Measurements from ENCODE around the gene NPR1. TPM values are rescaled to one million over a fixed set of nuclear protein-coding genes. Genes with fewer than 3 reads are reported as not detected.
"Not testable (repeated sequence)": the region's sequence is repeated elsewhere in the genome, so short reads cannot be mapped to it uniquely, and the experiment has no call there.

The NPR1 gene
- total and polyA plus RNA-seq, 2 experiments from 2014 or later: 0.19 TPM; not detected in 1

DNA sequence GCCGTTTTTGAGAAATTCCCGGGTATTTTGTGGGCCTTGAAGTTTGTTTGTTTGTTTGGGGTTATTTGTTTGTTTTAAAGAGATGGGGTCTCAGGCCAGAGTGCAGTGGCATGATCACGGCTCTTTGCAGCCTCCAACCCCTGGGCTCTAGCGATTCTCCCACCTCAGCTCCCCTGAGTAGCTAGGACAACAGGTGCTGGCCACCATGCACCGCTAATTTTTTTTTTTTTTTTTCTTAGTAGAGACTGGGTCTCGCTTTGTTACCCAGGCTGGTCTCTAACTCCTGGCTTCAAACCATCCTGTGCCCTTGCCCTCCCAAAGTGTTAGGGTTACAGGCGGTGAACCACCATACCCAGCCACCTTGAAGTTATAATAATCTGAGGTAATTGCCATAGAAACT lies 42.6 kb upstream of the NPR1 start:
- peak overlapping the region; percentile 92 for H3K4me2 ChIP-seq (ENCODE audit: unreplicated experiment)
- H3K27ac ChIP-seq: no peak overlapping the region
- 0 out of 2 replicates have a peak overlapping the region, but pooled peaks have one; percentile 21 for H3K9ac ChIP-seq
- peaks cover 27% of the 10 kb centered on the region; the same call in 1 of the 2 replicates for H3F3A ChIP-seq (ENCODE audit: insufficient read depth)
- H3K9me3 ChIP-seq (ENCODE audit: low read depth): no peaks in the 10 kb centered on the region
- H3K4me3 ChIP-seq: peak overlapping the region; percentile 100
- H3K9me2 ChIP-seq (ENCODE audit: insufficient read depth): no peaks in the 10 kb centered on the region
- H3K36me3 ChIP-seq (ENCODE audit: low read depth): peaks cover 49% of the 10 kb centered on the region
- 81 to 83% methylated on average over 7 of the region's 7 CpGs for WGBS, 2 experiments (ENCODE audit: low coverage in 1 of 2, low lambda C conversion rate in 2 of 2, missing lambda C conversion rate in 2 of 2)
- H3K27me3 ChIP-seq (replicated peaks; ENCODE audit: insufficient read depth): no peaks in the 10 kb centered on the region
- no peak overlapping the region for H2AFZ ChIP-seq
- no peaks in the 10 kb centered on the region for H4K20me1 ChIP-seq (ENCODE audit: insufficient read depth)
- DNase-seq: no peak
- in situ Hi-C loops (cut with MboI): no loop called here
- 0 out of 2 replicates have a peak, but pooled peaks cover 9% of the 10 kb centered on the region for H3K4me1 ChIP-seq (ENCODE audit: insufficient read depth)
- TF ChIP-seq EZH2phosphoT487 (IDR thresholded peaks at IDR 0.05; ENCODE audit: insufficient read depth, low read depth) (no peak), EZH2 (IDR thresholded peaks at IDR 0.05; ENCODE audit: insufficient read depth, poor library complexity, severe bottlenecking) (no peak)
- peaks cover 69% of the 10 kb centered on the region for H3K79me2 ChIP-seq (ENCODE audit: insufficient read depth)

DNA sequence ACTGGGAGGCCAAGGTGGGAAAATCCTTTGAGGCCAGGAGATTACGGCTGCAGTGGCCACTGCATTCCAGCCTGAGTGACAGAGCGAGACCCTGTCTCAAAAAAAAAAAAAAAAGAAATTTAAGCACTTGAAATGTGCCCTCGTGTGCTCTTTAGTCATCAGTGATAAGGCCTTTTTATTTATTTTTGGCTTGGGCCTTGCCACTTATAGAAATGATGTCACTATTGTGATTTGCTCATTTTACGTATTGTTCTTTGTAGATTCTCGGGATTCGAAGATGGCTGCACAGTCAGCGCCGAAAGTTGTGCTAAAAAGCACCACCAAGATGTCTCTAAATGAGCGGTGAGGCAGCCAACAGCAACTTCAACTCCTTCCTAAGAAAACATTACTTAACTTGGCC lies 42.2 kb upstream of the NPR1 start:
- no peak overlapping the region for H2AFZ ChIP-seq
- H3K79me2 ChIP-seq (ENCODE audit: insufficient read depth): peaks cover 73% of the 10 kb centered on the region
- H3K4me3 ChIP-seq: 0 out of 2 replicates have a peak overlapping the region, but pooled peaks have one; percentile 100
- no peaks in the 10 kb centered on the region for H3K27me3 ChIP-seq (replicated peaks; ENCODE audit: insufficient read depth)
- no peak overlapping the region for H3K27ac ChIP-seq
- TF ChIP-seq EZH2 (IDR thresholded peaks at IDR 0.05; ENCODE audit: insufficient read depth, poor library complexity, severe bottlenecking) (no peak), EZH2phosphoT487 (IDR thresholded peaks at IDR 0.05; ENCODE audit: insufficient read depth, low read depth) (no peak)
- no peaks in the 10 kb centered on the region for H3K9me3 ChIP-seq (ENCODE audit: low read depth)
- H3K9ac ChIP-seq: no peak overlapping the region
- no peaks in the 10 kb centered on the region for H4K20me1 ChIP-seq (ENCODE audit: insufficient read depth)
- no peak overlapping the region for H3K4me2 ChIP-seq (ENCODE audit: unreplicated experiment)
- no peaks in the 10 kb centered on the region for H3K9me2 ChIP-seq (ENCODE audit: insufficient read depth)
- in situ Hi-C loops (cut with MboI): no loop called here
- 0 out of 2 replicates have a peak, but pooled peaks cover 8% of the 10 kb centered on the region for H3K4me1 ChIP-seq (ENCODE audit: insufficient read depth)
- no peak for DNase-seq
- WGBS, 2 experiments (ENCODE audit: low coverage in 1 of 2, low lambda C conversion rate in 2 of 2, missing lambda C conversion rate in 2 of 2): 96 to 98% methylated on average over 9 of the region's 9 CpGs
- H3K36me3 ChIP-seq (ENCODE audit: low read depth): peaks cover 54% of the 10 kb centered on the region
- peaks cover 22% of the 10 kb centered on the region; the same call in 1 of the 2 replicates for H3F3A ChIP-seq (ENCODE audit: insufficient read depth)

DNA sequence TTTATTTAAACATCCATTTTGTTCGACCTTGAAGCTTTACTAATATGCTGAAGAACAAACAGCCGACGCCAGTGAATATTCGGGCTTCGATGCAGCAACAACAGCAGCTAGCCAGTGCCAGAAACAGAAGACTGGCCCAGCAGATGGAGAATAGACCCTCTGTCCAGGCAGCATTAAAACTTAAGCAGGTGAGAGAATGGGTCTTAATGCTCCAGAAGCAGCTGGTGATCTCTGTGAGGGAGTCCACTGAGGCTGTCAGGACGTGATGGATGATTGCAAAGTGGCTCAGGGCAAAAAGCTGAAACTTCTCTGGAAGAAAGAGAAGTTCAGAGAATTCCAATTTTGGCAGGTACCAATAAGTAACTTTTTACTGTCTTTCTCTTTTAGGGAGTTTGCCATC lies 40.2 kb upstream of the NPR1 start:
- no peak overlapping the region for H3K9ac ChIP-seq
- H3K9me2 ChIP-seq (ENCODE audit: insufficient read depth): no peaks in the 10 kb centered on the region
- TF ChIP-seq EZH2phosphoT487 (IDR thresholded peaks at IDR 0.05; ENCODE audit: insufficient read depth, low read depth) (no peak), EZH2 (IDR thresholded peaks at IDR 0.05; ENCODE audit: insufficient read depth, poor library complexity, severe bottlenecking) (no peak)
- H3K36me3 ChIP-seq (ENCODE audit: low read depth): peaks cover 73% of the 10 kb centered on the region
- no peak overlapping the region for H3K4me3 ChIP-seq
- no peaks in the 10 kb centered on the region for H3K9me3 ChIP-seq (ENCODE audit: low read depth)
- no peaks in the 10 kb centered on the region for H3K27me3 ChIP-seq (replicated peaks; ENCODE audit: insufficient read depth)
- peaks cover 24% of the 10 kb centered on the region for H3F3A ChIP-seq (ENCODE audit: insufficient read depth)
- H3K79me2 ChIP-seq (ENCODE audit: insufficient read depth): peaks cover 91% of the 10 kb centered on the region
- no peaks in the 10 kb centered on the region for H4K20me1 ChIP-seq (ENCODE audit: insufficient read depth)
- no peak overlapping the region for H3K4me2 ChIP-seq (ENCODE audit: unreplicated experiment)
- no peak for DNase-seq
- in situ Hi-C loops (cut with MboI): no loop called here
- 90 to 93% methylated on average over 6 of the region's 6 CpGs for WGBS, 2 experiments (ENCODE audit: low coverage in 1 of 2, low lambda C conversion rate in 2 of 2, missing lambda C conversion rate in 2 of 2)
- 0 out of 2 replicates have a peak, but pooled peaks cover 8% of the 10 kb centered on the region for H3K4me1 ChIP-seq (ENCODE audit: insufficient read depth)
- no peak overlapping the region for H2AFZ ChIP-seq
- no peak overlapping the region for H3K27ac ChIP-seq

DNA sequence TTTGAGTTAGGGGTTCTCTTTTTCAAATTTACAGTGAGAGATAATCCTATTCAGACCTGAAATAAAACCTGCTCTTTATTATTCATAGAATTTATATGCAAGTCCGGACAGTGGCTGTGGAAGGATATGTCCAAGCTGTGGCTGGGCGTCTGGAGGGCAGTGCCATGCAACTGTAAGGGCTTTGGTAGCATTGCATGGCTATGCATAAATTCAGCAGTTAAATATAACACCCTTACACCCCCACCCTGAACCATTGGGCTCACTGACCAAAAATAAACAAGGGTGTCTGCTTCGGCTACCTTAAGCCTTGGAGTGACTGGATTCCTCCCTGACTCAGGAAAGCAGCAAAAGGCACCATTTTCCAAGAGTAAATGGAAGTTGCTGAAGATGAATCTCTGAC lies 39.2 kb upstream of the NPR1 start:
- no peak for TF ChIP-seq EZH2 (IDR thresholded peaks at IDR 0.05; ENCODE audit: insufficient read depth, poor library complexity, severe bottlenecking)
- no peak for TF ChIP-seq EZH2phosphoT487 (IDR thresholded peaks at IDR 0.05; ENCODE audit: insufficient read depth, low read depth)
- H3K4me1 ChIP-seq (ENCODE audit: insufficient read depth): 0 out of 2 replicates have a peak, but pooled peaks cover 8% of the 10 kb centered on the region
- H3K79me2 ChIP-seq (ENCODE audit: insufficient read depth): peaks cover 94% of the 10 kb centered on the region
- no peaks in the 10 kb centered on the region for H3K27me3 ChIP-seq (replicated peaks; ENCODE audit: insufficient read depth)
- no peak for DNase-seq
- no peaks in the 10 kb centered on the region for H3K9me3 ChIP-seq (ENCODE audit: low read depth)
- no peak overlapping the region for H2AFZ ChIP-seq
- no peak overlapping the region for H3K4me3 ChIP-seq
- no peak overlapping the region for H3K27ac ChIP-seq
- peaks cover 33% of the 10 kb centered on the region for H3F3A ChIP-seq (ENCODE audit: insufficient read depth)
- no peak overlapping the region for H3K4me2 ChIP-seq (ENCODE audit: unreplicated experiment)
- no peak overlapping the region for H3K9ac ChIP-seq
- peaks cover 83% of the 10 kb centered on the region for H3K36me3 ChIP-seq (ENCODE audit: low read depth)
- H4K20me1 ChIP-seq (ENCODE audit: insufficient read depth): no peaks in the 10 kb centered on the region
- WGBS, 2 experiments (ENCODE audit: low coverage in 1 of 2, low lambda C conversion rate in 2 of 2, missing lambda C conversion rate in 2 of 2): 77 to 82% methylated on average over 3 of the region's 3 CpGs
- in situ Hi-C loops (cut with MboI): no loop called here
- H3K9me2 ChIP-seq (ENCODE audit: insufficient read depth): no peaks in the 10 kb centered on the region

DNA sequence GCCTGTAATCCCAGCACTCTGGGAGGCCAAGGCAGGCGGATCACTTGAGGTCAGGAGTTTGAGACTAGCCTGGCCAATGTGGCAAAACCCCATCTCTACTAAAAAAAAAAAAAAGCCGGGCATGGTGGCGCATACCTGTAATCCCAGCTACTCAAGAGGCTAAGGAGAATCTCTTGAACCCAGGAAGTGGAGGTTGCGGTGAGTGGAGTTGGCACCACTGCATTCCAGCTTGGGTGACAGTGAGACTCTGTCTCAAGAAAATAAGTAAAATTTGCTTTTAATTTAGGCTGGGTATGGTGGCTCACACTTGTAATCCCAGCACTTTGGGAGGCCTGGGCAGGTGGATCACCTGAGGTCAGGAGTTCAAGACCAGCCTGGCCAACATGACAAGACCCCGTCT lies 38.3 kb upstream of the NPR1 start:
- H2AFZ ChIP-seq; DNase-seq; H3K4me1 ChIP-seq (ENCODE audit: insufficient read depth); H3K27me3 ChIP-seq (replicated peaks; ENCODE audit: insufficient read depth); H3K9ac ChIP-seq; H3K9me2 ChIP-seq (ENCODE audit: insufficient read depth); H3K4me3 ChIP-seq; H3K4me2 ChIP-seq (ENCODE audit: unreplicated experiment); H4K20me1 ChIP-seq (ENCODE audit: insufficient read depth); in situ Hi-C loops (cut with MboI); H3K9me3 ChIP-seq (ENCODE audit: low read depth); H3K27ac ChIP-seq: not testable (repeated sequence)
- peaks cover 87% of the 10 kb centered on the region for H3K79me2 ChIP-seq (ENCODE audit: insufficient read depth)
- H3F3A ChIP-seq (ENCODE audit: insufficient read depth): peaks cover 43% of the 10 kb centered on the region
- peaks cover 93% of the 10 kb centered on the region for H3K36me3 ChIP-seq (ENCODE audit: low read depth)
- WGBS, 2 experiments (ENCODE audit: low coverage in 1 of 2, low lambda C conversion rate in 2 of 2, missing lambda C conversion rate in 2 of 2): 92 to 97% methylated on average over 5 of the region's 5 CpGs
